Measurements from ENCODE around the gene CATSPERD.
"Not testable (repeated sequence)": the region's sequence is repeated elsewhere in the genome, so short reads cannot be mapped to it uniquely, and the experiment has no call there.

Gene CATSPERD

DNA sequence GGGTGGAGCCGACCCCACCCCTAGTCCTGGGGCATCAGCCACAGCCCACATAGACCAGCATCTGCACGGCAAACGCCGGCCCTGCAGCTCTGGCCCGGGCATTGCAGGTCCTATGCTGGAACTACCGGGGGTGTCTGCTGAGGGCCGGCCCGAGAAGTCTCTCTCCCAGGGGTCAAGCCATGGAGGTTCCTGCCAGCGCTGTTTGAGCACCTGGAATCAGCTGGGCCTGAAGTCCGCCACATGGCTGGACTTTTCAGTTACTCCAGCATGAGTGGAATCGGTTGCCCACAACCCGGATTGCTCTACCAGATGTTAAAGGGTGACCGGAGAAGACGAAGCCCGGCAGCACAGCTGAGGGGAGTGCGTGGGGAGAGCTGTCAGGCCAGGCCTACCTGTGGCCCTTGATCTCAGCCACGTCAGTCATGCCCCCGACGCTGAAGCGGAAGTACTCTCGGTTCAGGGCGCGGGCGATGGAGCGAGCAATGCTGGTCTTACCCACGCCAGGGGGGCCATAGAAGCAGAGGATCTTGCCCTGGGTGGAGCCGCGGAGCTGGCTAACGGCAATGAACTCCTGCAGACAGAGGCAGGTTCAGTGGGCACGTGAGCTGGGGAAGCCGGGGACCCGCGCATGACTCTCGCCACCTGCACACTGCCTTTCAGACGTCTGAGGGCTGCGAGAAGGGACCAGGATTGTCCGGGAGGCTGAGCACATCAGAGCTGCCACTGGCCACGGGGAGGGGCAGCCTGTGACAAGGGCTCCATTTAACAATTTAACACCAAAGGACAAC, 21.6 kb upstream of the CATSPERD start:
- no peak for DNase-seq

DNA sequence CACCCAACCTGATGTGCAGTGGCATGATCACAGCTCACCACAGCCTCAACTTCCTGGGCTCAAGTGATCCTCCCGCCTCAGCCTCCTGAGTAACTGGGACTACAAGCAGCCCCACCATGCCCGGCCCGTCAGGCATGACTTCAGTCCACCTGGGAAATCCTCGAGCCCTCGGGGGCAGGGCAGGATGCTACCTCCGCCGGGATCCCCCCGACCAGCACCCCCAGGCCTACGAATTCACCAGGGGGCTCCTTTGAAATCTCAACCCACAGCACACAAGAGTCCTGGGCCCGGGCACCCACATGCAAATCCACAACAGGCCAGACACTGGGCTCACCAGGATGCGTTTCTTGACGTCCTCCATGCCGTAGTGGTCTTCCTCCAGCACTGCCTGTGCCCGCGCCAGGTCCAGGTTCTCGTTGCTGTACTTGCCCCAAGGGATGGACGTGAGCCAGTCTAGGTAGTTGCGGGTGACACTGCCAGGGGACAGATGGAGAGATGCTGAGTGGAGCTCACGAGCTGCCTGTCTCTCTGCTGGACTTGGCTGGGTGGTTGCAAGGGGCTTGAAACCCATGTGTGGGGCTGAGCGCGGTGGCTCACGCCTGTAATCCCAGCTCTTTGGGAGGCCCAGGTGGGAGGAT, 19.9 kb upstream of the CATSPERD start:
- no peak for DNase-seq

DNA sequence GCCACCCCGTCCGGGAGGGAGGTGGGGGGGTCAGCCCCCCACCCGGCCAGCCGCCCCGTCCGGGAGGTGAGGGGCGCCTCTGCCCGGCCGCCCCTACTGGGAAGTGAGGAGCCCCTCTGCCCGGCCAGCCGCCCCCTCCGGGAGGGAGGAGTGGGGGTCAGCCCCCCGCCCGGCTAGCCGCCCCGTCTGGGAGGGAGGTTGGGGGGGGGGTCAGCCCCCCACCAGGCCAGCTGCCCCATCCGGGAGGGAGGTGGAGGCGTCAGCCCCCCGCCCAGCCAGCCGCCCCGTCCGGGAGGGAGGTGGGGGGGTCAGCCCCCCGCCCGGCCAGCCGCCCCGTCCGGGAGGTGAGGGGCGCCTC, 18.4 kb upstream of the CATSPERD start:
- DNase-seq, result not testable (repeated sequence)

DNA sequence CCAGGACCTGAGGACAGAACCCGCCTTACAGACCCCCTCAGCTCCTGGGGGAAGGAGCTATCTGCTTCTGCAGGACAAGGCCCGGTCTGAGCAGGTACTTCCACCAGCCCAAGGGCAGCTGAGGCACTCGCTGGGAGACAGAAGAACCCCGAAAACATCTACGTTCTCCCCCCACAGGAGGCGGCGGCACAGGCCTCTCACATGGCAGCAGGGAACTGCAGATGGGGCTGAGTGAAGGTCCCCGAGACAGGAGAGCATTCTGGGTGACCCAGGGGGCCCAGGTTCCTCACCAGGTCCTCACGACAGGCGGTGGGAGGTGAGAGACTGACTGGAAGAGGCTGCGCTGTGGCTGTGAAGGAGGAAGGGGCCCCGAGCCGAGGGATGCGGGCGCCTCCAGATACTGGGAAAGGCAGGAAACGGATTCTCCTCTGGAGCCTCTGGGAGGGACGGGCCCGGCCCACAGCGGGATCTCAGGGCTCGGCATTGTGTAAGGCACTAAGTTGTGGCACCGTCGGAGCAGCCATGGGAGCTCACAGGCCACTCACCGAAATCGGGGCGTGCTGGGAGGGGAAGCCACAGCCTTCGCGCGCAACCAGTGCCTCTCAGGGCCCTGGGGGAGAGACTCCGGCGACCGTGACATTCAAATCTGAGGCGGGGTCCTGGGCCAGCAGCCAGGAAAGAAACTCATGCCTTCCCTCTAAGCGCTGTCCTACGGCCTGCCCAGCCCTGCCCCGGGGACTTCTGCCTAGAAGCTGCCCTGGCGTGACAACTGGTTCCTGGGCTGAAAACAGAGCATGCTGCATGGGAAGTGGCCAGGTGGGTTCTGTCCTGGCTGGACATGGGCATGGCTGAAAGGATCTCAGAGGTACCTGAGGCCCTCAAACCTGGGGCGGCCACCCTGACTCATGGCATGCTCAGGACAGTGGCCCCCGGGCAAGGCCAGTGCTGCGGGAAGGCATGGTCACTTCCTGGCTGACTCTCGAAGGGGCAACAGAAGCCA, 16.3 kb upstream of the CATSPERD start:
- no peak for DNase-seq

DNA sequence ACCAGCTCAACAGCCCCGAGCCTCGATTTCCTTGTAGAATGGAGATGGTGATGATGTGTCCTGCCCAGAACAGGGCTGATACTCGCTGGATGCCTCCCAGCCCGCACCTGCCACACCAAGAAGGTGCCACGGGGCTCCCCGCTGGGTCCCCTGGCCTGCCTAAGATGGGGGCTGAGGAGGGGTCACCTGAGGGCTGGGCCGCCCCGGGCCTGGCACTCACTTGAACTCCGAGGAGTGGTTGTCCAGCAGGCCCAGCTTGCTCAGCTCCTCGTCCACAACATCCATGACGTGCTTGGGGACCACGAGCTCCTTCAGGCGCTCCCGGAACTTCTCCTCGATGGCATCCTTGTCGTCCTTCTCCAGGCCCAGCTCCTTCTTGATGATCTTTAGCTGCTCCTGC, 14.9 kb upstream of the CATSPERD start:
- DNase-seq, result no peak

DNA sequence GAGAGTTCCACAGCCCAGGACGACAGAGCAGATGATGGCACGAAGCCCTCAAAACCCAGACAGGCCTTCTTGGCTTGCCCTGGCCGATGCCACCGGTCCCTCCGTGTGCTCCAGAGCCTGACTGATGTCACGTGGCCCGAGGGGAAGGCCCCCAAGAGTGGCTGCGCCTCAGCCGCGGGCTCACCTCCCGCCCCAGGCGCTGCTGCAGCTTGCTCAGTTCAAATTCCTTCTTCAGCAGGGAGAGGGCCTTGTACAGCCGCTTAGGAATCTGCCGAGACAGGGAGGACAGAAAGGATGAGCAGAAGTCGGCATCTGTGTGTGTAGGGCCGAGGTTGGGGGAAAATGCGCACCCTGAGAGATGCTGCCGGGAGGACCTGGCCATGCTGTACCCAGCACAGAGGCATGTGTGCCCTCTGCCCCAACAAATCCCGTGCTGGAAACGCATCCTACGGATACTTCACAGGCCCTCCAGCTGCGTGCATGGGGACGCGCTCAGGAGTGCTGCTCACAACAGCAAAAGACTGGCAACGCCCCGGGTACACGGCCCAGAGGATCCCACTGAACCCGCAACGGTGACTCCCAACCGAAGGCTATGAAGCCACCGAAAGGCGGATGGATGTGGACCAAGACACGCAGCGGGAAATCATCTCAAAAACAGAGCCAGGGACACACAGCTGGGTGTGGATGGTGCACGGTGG, 13.4 kb upstream of the CATSPERD start:
- no peak for DNase-seq

DNA sequence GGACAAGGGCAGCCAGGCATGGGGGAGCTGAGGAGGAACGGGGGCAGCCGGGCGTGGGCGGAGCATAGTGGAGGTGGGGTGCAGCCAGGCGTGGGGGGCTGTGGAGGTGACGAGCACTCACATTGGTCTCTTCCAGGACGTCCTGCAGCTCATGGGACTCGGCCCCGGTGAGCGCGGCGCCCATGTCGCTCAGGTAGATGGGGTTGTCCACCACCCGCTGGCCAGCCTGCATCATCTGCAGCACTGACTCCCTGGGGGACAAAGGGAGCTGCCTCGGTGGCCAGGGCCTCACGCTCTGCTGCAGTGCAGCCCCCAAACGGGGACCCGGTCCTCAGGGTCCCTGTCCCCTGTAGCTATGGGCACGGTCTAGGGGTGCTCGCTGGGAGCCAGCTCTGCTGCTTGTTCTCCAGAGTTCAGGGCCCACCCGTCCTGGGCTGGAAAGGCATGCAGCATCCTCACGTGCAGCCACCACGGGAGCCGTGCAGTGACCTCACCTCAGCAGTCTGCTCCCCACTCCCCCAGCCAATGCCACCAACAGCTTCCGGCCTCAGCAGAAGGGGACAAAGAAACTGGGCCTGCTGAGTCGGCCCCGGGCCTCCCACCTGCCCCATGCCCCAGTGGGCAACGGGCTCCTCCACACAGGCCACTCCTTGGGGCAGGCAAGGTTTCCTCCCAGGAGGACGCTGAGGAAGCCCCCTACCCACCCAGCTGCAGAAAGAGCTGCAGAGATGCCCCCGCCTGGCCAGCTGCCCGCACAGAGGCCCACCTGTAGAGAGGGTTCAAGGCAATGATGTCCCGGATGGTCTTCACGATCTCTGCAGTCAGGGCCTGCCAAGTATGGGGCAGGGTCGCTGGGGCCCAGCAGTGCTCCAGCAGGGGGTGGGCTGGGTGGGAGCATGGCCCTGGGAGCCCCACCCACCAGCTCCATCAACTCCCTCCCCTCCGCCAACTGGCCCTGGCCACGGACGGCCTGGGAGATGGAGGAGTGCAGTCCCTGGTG, 12.6 kb upstream of the CATSPERD start:
- DNase-seq, result no peak

DNA sequence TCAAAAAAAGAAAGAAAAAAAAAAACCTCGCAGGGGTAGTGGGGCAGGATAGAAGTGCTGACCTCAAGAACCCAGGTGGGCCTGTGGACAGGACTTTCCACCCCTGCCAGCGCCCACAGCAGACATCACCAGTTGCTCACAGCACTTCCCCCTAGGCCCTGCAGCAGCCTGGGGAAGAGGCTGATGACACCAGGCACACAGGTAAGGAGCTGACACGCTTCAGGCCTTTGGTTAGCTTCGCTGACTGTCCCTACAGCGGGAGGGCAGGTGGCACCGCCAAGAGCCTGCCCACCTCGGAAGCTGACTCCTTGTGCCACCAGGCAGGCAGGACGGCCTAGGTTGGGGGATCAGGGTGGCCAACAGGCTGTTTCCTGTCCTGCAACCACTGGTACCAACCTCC, 9.4 kb upstream of the CATSPERD start:
- DNase-seq, result no peak

DNA sequence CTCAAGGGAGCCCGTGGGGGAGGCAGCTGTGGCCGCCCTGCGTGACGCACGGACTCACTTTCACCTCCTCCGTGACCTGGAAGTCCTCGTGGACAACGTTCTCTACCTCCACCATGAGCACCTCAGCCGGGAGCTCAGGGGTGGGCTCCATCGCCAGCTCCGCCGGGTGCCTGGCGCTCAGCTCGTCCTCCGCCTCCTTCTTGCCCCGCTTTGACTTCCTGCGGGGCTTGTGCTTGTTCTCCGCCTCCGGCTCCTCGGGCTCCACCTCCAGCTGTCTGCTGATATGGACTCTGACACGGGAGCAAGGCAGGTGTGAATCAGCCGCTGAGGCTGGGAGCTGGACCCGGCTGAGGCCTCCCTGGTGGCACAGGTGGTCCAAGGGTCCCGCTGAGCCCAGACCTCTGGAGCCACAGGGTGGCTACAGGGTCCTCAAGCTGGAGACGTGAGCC, 8.7 kb upstream of the CATSPERD start:
- DNase-seq, result no peak

DNA sequence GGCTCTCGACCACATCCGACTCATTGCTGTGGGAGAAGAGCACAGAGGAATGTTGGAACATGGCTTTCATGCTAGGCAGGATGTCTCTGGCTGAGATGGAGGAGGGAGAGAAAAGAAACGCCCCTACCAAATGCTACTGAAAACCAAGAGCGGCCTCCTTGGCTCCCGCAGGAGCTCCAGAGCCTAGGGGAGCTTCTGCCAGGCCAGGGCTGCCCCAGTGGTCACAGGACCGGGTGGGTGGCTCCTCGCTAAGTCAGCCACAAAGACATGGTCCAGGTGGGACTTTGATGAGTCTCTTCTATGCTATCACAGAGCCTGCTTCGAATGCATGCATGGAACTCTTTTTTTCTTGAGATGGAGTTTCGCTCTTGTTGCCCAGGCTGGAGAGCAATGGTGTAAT, 7.2 kb upstream of the CATSPERD start:
- DNase-seq, result no peak

DNA sequence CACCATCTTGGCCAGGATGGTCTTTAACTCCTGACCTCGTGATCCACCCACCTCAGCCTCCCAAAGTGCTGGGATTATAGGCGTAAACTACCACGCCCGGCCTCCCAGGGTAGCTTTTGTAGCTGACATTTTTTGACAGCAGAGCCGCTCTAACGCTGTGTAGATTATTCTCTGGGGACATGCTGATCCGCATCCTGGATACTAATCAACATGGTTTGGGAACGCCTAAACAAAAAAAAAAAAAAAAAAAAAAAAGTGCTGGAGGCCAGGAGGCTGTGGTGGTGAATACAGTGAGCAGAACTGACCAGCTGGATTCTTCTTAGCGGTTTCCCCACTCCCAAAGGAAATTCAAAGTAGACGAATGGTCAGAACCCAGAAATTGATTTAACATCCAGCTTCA, 5.6 kb upstream of the CATSPERD start:
- DNase-seq, result no peak

DNA sequence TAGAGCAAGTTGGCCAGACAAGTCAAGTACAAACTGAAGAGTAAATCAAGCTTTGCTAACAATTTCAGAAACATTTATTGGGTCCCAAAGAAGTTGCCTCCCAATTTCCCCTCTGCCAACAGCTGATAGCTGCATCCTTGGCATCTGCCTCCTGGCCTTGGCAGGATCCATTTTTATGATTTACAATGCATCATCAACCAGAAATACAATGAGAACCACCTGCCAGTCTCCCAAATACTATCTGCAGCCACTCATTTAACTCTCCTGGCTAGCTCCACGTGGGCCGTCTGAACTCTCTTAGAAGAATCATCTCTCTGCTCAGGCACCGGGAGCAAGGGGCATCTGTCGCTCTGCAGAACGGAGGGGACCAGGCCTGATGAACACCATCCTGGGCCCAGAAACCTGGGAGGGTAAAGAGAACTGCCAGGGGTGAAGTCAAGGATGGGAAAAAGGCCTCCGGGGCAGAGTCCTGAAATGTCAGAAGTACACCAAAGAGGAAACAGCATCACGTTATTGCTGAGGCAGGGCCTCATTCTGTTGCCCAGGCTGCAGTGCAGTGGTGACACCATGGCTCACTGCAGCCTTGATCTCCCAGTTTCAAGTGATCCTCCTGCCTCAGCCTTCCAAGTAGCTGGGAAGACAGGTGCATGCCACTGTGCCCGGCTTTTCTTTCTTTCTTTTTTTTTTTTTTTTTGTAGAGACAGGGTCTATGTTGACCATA, 3.1 kb upstream of the CATSPERD start:
- no peak for DNase-seq

DNA sequence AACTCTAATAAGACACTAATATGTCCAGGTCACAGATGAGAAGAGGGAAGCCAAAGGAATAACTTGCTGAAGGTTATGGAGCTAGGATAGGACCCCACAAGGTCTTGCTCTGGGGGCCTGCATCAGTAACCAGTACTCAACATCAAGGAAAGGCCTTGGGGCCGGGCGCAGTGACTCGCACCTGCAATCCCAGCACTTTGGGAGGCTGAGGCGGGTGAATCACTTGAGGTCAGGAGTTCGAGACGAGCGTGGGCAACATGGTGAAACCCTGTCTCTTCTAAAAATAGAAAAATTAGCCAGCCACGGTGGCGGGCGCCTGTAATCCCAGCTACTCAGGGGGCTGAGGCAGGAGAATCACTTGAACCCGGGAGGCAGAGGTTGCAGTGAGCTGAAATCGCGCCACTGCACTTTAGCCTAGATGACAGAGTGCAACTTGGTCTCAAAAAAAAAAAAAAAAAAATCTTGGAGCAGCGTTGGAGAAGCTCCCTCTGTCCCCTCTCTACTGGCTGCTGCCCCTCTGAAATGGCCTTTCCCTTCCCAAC, 2.3 kb upstream of the CATSPERD start:
- no peak for DNase-seq

DNA sequence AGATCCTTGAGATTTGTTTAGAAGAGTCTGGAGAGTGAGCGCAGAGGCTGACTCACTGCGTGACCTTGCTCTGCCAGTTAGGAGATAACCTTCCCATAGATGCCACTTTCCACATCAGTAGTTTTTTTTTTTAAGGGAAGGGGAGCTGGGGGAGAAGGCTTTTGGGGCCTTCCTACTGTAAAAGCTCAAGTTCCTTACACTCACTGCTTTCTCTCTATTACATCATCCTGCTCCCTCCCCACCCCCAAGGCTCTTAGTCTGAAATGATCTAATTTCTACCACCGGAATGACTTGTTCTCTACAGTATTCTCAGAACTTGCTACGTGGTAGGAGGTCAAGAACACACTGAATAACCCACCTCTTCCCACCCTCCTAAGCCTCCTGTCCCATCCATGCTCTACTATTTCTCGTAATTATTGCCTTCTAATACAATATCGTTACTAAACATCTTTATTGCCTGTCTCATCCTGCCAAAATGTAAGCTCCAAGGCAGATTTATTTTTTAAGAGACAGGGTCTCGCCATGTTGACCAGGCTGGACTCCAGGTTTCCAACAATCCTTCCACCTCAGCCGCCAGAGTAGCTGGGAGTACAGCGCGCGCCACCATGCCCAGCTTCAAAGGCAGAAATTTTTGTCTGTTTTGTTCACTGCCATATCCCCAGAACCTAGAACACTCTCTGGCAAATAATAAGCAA, 1.7 kb upstream of the CATSPERD start:
- no peak for DNase-seq

DNA sequence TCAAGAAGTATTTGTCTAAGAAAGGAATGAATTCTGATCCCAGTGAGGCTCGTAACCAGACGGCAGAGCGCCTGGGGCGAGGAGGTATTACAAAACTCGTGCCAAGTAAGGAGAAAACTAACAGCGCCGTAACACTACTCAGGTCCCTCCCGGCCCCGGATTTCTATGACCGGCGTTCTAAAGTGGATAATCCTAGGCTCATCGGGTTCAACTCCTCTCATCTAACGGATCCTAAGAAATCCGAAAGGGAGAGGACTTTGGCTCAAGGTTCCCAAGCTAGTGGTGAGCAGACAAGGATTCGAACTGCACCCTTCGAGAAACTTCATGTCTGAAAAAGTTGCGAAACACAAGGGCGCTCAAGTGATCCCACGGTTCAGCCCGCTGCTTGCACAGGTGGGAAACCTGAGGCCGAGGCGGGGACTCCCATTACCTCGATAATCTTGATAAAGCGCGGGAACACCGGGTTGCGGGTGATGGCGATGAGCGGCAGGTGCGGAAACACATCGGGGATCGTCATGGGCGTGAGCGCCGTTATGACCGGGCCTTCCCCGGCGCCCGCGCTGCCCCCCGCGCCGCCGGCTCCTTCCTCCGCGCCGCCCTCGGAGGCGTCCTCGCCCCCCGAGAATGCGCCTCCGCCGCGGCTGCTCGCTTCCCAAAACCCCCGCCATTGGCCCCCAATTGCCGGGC, 1.0 kb upstream of the CATSPERD start:
- DNase-seq, result no peak

DNA sequence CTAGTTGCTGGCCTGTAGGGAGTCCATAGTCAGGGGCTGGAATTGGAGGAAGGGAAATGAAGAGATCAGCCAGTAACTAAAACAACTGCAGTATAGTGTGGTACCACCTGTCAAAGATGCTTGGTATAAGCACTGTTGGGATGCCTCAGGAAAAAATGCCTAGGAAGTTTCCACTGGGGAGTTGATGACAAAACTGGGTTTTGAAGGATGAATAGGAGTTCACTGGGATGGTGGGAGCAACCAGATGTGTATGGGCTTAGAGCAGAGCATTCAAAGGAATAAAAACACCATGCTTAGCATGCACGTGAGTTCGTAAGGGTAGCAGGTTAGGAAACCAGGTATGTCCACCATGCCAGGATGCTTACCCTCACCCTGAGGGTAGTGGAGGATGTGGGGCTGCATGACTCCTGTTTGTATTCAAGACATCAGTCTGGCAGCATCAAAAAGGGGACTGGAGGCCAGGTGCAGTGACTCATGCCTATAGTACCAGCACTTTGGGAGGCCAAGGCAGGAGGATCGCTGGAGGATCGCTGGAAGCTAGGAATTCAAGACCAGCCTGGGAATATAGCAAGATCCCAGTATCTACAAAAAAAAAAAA, 7.1 kb downstream of the CATSPERD start:
- no peak for DNase-seq

DNA sequence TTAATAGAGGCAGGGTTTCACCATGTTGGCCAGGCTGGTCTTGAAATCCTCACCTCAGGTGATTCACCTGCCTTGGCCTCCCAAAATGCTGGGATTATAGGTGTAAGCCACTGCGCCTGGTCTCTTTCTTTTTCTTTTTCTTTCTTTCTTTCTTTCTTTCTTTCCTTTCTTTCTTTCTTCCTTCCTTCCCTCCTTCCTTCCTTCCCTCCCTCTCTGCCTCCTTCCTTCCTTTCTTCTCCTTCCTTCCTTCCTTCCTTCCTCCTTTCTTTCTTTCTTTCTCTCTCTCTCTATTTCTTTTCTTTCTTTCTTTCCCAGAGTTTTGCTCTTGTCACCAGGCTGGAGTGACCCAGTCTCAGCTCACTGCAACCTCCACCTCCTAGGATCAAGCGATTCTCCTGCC, 12.7 kb downstream of the CATSPERD start:
- DNase-seq, result not testable (repeated sequence)

DNA sequence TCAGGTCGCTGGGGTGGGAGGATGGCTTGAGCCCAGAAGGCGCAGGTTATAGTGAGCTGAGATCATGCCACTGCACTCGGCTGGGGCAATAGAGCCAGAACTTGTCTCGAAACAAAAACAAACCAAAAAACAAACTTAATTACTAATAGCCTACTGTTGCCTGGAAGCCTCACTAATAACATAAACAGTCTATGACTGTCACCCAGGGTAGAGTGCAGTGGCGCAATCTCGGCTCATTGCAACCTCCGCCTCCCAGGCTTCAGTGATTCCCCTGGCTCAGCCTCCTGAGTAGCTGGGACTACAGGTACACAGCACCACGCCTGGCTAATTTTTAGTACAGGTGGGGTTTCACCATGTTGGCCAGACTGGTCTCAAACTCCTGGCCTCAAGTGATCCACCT, 18.0 kb downstream of the CATSPERD start:
- DNase-seq, result no peak

DNA sequence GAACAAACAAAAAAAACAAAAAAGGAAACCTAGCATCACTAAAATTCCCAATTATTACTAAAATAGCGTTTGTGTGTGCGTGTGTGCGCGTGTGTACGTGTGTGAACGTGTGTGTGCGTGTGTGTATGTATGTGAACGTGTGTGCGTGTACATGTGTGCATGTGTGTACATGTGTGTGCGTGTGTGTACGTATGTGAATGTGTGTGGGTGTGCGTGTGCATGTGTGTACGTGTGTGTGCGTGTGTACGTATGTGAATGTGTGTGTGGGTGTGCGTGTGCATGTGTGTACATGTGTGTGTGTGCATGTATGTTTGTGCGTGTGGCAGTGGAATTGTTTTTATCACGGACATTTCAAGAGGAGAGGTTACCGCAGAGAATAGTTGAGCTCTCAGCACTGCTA, 21.6 kb downstream of the CATSPERD start:
- no peak for DNase-seq

Measured in CD4-positive, alpha-beta T cell treated with Interleukin-10 for 1 hour (primary cell).